HEK293 (cell line): ENCODE results near the gene SMR3B.

Experiments used
- CTCF ChIA-PET: fragments of 350-600 bp; formaldehyde crosslinking; extraction: SDS; loops from one replicate; lab custom pipeline; 2021; ENCODE audit warnings: antibody characterized with exemption; lab: Yijun Ruan, JAX
- POLR2A ChIA-PET: fragments of 300-600 bp; formaldehyde crosslinking; extraction: SDS; loops from one replicate; lab custom pipeline; 2020; ENCODE audit warnings: antibody characterized with exemption, inconsistent platforms; lab: Yijun Ruan, JAX
- H3K27ac ChIP-seq: fragments of 200-500 bp; sonication (Bioruptor generic); 2 replicates; pipeline ENCODE4 v1.5.1; 2014; ENCODE audit warnings: low read depth, low read length, control low read depth, inconsistent platforms; ENCODE audit errors: extremely low read depth
- H3K36me3 ChIP-seq, 2 experiments: fragments of 200-500 bp in 1 of 2; sonication (Bioruptor generic) in 1 of 2; 1 replicate in 1 of 2; 2 replicates in 1 of 2; pipeline ENCODE4 v1.5.1; 2014 to 2017; ENCODE audit warnings: inconsistent platforms in 2 of 2, low read length in 2 of 2; ENCODE audit not compliant: control insufficient read depth in 2 of 2, insufficient read depth in 1 of 2
- H3K4me1 ChIP-seq: fragments of 200-500 bp; sonication (Bioruptor generic); 2 replicates; pipeline ENCODE4 v1.5.1; 2014; ENCODE audit warnings: mild to moderate bottlenecking, low read length, inconsistent platforms; ENCODE audit not compliant: control insufficient read depth, insufficient read depth
- H3K4me3 ChIP-seq: 2 replicates; pipeline ENCODE4 v1.5.1; 2011; ENCODE audit warnings: low read depth, mild to moderate bottlenecking, control low read depth, low read length, moderate library complexity
- H3K9me3 ChIP-seq: fragments of 200-500 bp; sonication (Bioruptor generic); 2 replicates; pipeline ENCODE4 v1.5.1; 2014; ENCODE audit warnings: low read depth, low read length, inconsistent platforms; ENCODE audit not compliant: control insufficient read depth, insufficient read depth
- KLF1 ChIP-seq: fragments of 450-650 bp; formaldehyde crosslinking; IDR thresholded peaks from 2 replicates; pipeline ENCODE4 v1.5.1; 2016; ENCODE audit warnings: missing biosample characterization, missing genetic modification characterization
- KLF7 ChIP-seq: fragments of 450-650 bp; formaldehyde crosslinking; IDR thresholded peaks from 2 replicates; pipeline ENCODE4 v1.5.1; 2016; ENCODE audit warnings: missing biosample characterization, missing genetic modification characterization, borderline replicate concordance
- MEIS1 ChIP-seq: sonication (generic); formaldehyde crosslinking; IDR thresholded peaks from 2 replicates; pipeline ENCODE4 v1.8.1; 2022; ENCODE audit warnings: missing genetic modification reagents, mild to moderate bottlenecking, borderline replicate concordance
- MYNN ChIP-seq: fragments of 450-650 bp; formaldehyde crosslinking; IDR thresholded peaks from 2 replicates; pipeline ENCODE4 v1.5.1; 2016; ENCODE audit warnings: missing biosample characterization, missing genetic modification characterization, borderline replicate concordance
- SP3 ChIP-seq: fragments of 450-650 bp; formaldehyde crosslinking; IDR thresholded peaks from 2 replicates; pipeline ENCODE4 v1.5.1; 2016; ENCODE audit warnings: missing biosample characterization, missing genetic modification characterization
- ZBTB21 ChIP-seq: fragments of 450-650 bp; formaldehyde crosslinking; IDR thresholded peaks from 2 replicates; pipeline ENCODE4 v1.5.1; 2017; ENCODE audit warnings: missing biosample characterization, missing genetic modification characterization
- ZBTB48 ChIP-seq: fragments of 450-650 bp; formaldehyde crosslinking; IDR thresholded peaks from 2 replicates; pipeline ENCODE4 v1.5.1; 2016; ENCODE audit warnings: missing biosample characterization, missing genetic modification characterization
- ZFHX2 ChIP-seq: fragments of 450-650 bp; formaldehyde crosslinking; conservative IDR thresholded peaks from 2 replicates; pipeline ENCODE4 v1.5.1; 2016; ENCODE audit warnings: missing biosample characterization, missing genetic modification characterization
- ZIC2 ChIP-seq: fragments of 450-650 bp; formaldehyde crosslinking; IDR thresholded peaks from 2 replicates; pipeline ENCODE4 v1.5.1; 2016; ENCODE audit warnings: missing biosample characterization, missing genetic modification characterization
- ZNF112 ChIP-seq: fragments of 450-650 bp; formaldehyde crosslinking; IDR thresholded peaks from 2 replicates; pipeline ENCODE4 v1.5.0; 2017; ENCODE audit warnings: missing biosample characterization, missing genetic modification characterization
- ZNF16 ChIP-seq: fragments of 450-650 bp; formaldehyde crosslinking; IDR thresholded peaks from 2 replicates; pipeline ENCODE4 v1.5.1; 2016; ENCODE audit warnings: low read depth, missing biosample characterization, missing genetic modification characterization
- ZNF175 ChIP-seq: fragments of 450-650 bp; formaldehyde crosslinking; IDR thresholded peaks from 2 replicates; pipeline ENCODE4 v1.5.1; 2016; ENCODE audit warnings: missing biosample characterization, missing genetic modification characterization
- ZNF18 ChIP-seq: fragments of 450-650 bp; formaldehyde crosslinking; IDR thresholded peaks from 2 replicates; pipeline ENCODE4 v1.5.1; 2016; ENCODE audit warnings: missing biosample characterization, missing genetic modification characterization
- ZNF2 ChIP-seq: fragments of 450-650 bp; formaldehyde crosslinking; IDR thresholded peaks from 2 replicates; pipeline ENCODE4 v1.5.1; 2016; ENCODE audit warnings: missing biosample characterization, missing genetic modification characterization
- ZNF223 ChIP-seq: fragments of 450-650 bp; formaldehyde crosslinking; IDR thresholded peaks from 2 replicates; pipeline ENCODE4 v1.5.1; 2016; ENCODE audit warnings: missing biosample characterization, missing genetic modification characterization
- ZNF280C ChIP-seq: fragments of 450-650 bp; formaldehyde crosslinking; IDR thresholded peaks from 2 replicates; pipeline ENCODE4 v1.5.1; 2016; ENCODE audit warnings: missing biosample characterization, missing genetic modification characterization
- ZNF341 ChIP-seq: fragments of 450-650 bp; formaldehyde crosslinking; IDR thresholded peaks from 2 replicates; pipeline ENCODE4; 2016; ENCODE audit warnings: low read depth, missing biosample characterization, missing genetic modification characterization
- ZNF423 ChIP-seq: fragments of 450-650 bp; formaldehyde crosslinking; IDR thresholded peaks from 2 replicates; pipeline ENCODE4 v1.5.1; 2016; ENCODE audit warnings: missing biosample characterization, missing genetic modification characterization
- ZNF426 ChIP-seq: fragments of 450-650 bp; formaldehyde crosslinking; IDR thresholded peaks from 2 replicates; pipeline ENCODE4 v1.5.1; 2017; ENCODE audit warnings: missing biosample characterization, missing genetic modification characterization, mild to moderate bottlenecking, inconsistent platforms, moderate library complexity
- ZNF645 ChIP-seq: fragments of 450-650 bp; formaldehyde crosslinking; IDR thresholded peaks from 2 replicates; pipeline ENCODE4; 2016; ENCODE audit warnings: missing biosample characterization, missing genetic modification characterization
- ZNF654 ChIP-seq: fragments of 450-650 bp; formaldehyde crosslinking; IDR thresholded peaks from 2 replicates; pipeline ENCODE4 v1.5.1; 2016; ENCODE audit warnings: low read depth, missing biosample characterization, missing genetic modification characterization

The SMR3B gene

GRCh38 chr4:70359115-70359661 is 23.7 kb upstream of the SMR3B start:
- no peaks in the 10 kb centered on the region for H3K36me3 ChIP-seq
- H3K4me3 ChIP-seq: no peak overlapping the region
- TF ChIP-seq KLF7 (tag by site-specific recombination): no peak
- no peak for TF ChIP-seq ZIC2 (tag by site-specific recombination)
- no peak for TF ChIP-seq ZNF426
- no peak for TF ChIP-seq ZNF654 (tag by site-specific recombination)
- no peak for TF ChIP-seq ZNF341 (tag by site-specific recombination)
- TF ChIP-seq MEIS1 (CRISPR knock-in tag): no peak
- no peak for TF ChIP-seq ZNF280C (tag by site-specific recombination)
- no peak for TF ChIP-seq ZNF18 (tag by site-specific recombination)
- TF ChIP-seq ZNF223 (tag by site-specific recombination): no peak
- TF ChIP-seq ZBTB21 (tag by site-specific recombination): no peak
- TF ChIP-seq ZFHX2 (tag by site-specific recombination): no peak
- H3K4me1 ChIP-seq: no peaks in the 10 kb centered on the region
- CTCF ChIA-PET: no interaction called here
- no peaks in the 10 kb centered on the region for H3K9me3 ChIP-seq
- POLR2A ChIA-PET: no interaction called here
- no peak overlapping the region for H3K27ac ChIP-seq

- Histone ChIP-seq H3K36me3 (no peaks in the 10 kb centered on the region), H3K4me1 (no peaks in the 10 kb centered on the region), H3K27ac (no peak within 1 kb of the TSS), H3K4me3 (no peak within 1 kb of the TSS), H3K9me3 (no peaks in the 10 kb centered on the region)
- ChIA-PET POLR2A (no interaction called here), CTCF (no interaction called here)
- TF ChIP-seq ZNF423 (tag by site-specific recombination): no peak
- TF ChIP-seq ZNF175: no peak
- TF ChIP-seq KLF1: no peak
- TF ChIP-seq ZNF645: no peak
- TF ChIP-seq ZNF2 (tag by site-specific recombination): no peak
- TF ChIP-seq ZNF16 (tag by site-specific recombination): no peak
- no peak for TF ChIP-seq MYNN
- TF ChIP-seq ZBTB48 (tag by site-specific recombination): no peak
Observed at GRCh38 chr4:70360460-70360859, 22.5 kb upstream of the SMR3B start, which contains the start of gene SMR3A. Gene SMR3A, plus strand, starts transcription at chr4:70360760. Its CDS starts 1,356 bp downstream, at chr4:70362116.

- Histone ChIP-seq H3K4me3 (no peak overlapping the region), H3K36me3 (no peaks in the 10 kb centered on the region)
- CTCF ChIA-PET: no interaction called here
Observed at GRCh38 chr4:70364002-70364401, 18.9 kb upstream of the SMR3B start.

More at GRCh38 chr4:70364002-70364401, 18.9 kb upstream of the SMR3B start:
- TF ChIP-seq ZNF112 (tag by site-specific recombination) (no peak), SP3 (tag by site-specific recombination) (no peak)
- Histone ChIP-seq H3K4me1 (no peaks in the 10 kb centered on the region), H3K9me3 (no peaks in the 10 kb centered on the region), H3K27ac (no peak overlapping the region)
- POLR2A ChIA-PET: no interaction called here
